Endodermal cell (in vitro differentiated cells): Measurements from ENCODE around the gene NEGR1. TPM values are rescaled to one million over a fixed set of nuclear protein-coding genes. Genes with fewer than 3 reads are reported as not detected.

Experiments
- DNase-seq: peaks from one replicate; pipeline ENCODE4 v3.0.0-alpha.2; 2017
- H3K27ac ChIP-seq: 2 replicates; pipeline ENCODE4 v1.5.1; 2013; ENCODE audit warnings: mild to moderate bottlenecking, low read depth, low read length, moderate library complexity
- H3K27me3 ChIP-seq: 2 replicates; pipeline ENCODE4 v1.6.1; 2013; ENCODE audit warnings: mild to moderate bottlenecking, low read length, moderate library complexity; ENCODE audit not compliant: insufficient read depth, control insufficient read depth, poor library complexity, severe bottlenecking
- H3K36me3 ChIP-seq: 2 replicates; pipeline ENCODE4 v1.7.0; 2013; ENCODE audit warnings: mild to moderate bottlenecking, low read length, moderate library complexity; ENCODE audit not compliant: control insufficient read depth, insufficient read depth
- H3K4me1 ChIP-seq: one replicate; pipeline ENCODE4 v1.7.0; 2013; ENCODE audit warnings: low read length; ENCODE audit not compliant: control insufficient read depth, insufficient read depth
- H3K4me3 ChIP-seq: 2 replicates; pipeline ENCODE4 v1.5.1; 2013; ENCODE audit warnings: mild to moderate bottlenecking, low read length, moderate library complexity
- H3K9ac ChIP-seq: 2 replicates; pipeline ENCODE4 v1.6.1; 2013; ENCODE audit warnings: mild to moderate bottlenecking, low read length, moderate library complexity; ENCODE audit not compliant: poor library complexity, severe bottlenecking; ENCODE audit errors: extremely low read depth
- H3K9me3 ChIP-seq: 2 replicates; pipeline ENCODE4 v1.6.1; 2013; ENCODE audit warnings: mild to moderate bottlenecking, low read length, moderate library complexity; ENCODE audit not compliant: control insufficient read depth
- H3K27ac Mint-ChIP-seq: 2 replicates; pipeline ENCODE4 v1.8.0; 2020; ENCODE audit warnings: mixed read lengths
- H3K27me3 Mint-ChIP-seq: 2 replicates; pipeline ENCODE4 v1.8.0; 2021; ENCODE audit warnings: mild to moderate bottlenecking, mixed read lengths; ENCODE audit not compliant: insufficient read depth
- H3K36me3 Mint-ChIP-seq: 2 replicates; pipeline ENCODE4 v1.8.0; 2020; ENCODE audit warnings: low read depth, mixed read lengths
- H3K4me1 Mint-ChIP-seq: 2 replicates; pipeline ENCODE4 v1.8.0; 2020; ENCODE audit warnings: mixed read lengths
- H3K4me3 Mint-ChIP-seq: 2 replicates; pipeline ENCODE4 v1.8.0; 2020; ENCODE audit warnings: mild to moderate bottlenecking, moderate library complexity, mixed read lengths
- H3K9me3 Mint-ChIP-seq: 2 replicates; pipeline ENCODE4 v1.8.0; 2020; ENCODE audit warnings: mild to moderate bottlenecking, mixed read lengths
- WGBS, 2 experiments: methylation state at CpG; one replicate each; pipeline versions ENCODE4 v1.1.5 to v1.1.7; 2013; ENCODE audit warnings: missing lambda C conversion rate in 2 of 2, mixed read lengths in 1 of 2; ENCODE audit not compliant: insufficient coverage in 1 of 2, insufficient read length in 1 of 2; 5-methylcytosine and 5-hydroxymethylcytosine counted together
- total RNA-seq, 2 donors: library from RNA; stranded (reverse); fragmentation: NEBNext Ultra II Directional in 1 of 2; extraction: Animal tissue kit (Norgen Biotek cat#: 25700) in 1 of 2; gene quantifications; 2 replicates in 1 of 2; 3 replicates in 1 of 2; pipeline ENCODE4 v1.2.1, GENCODE V29; 2021
- TF ChIP-seq, protein P1 (sequence below): fragments of 200-600 bp; sonication (generic); conservative IDR thresholded peaks from 2 replicates; pipeline ENCODE4 v1.5.0; 2021; ENCODE audit warnings: antibody characterized with exemption, mild to moderate bottlenecking

NEGR1 gene
- total RNA-seq, 2 donors from 2014 or later: 1.5 to 2.1 TPM

DNA sequence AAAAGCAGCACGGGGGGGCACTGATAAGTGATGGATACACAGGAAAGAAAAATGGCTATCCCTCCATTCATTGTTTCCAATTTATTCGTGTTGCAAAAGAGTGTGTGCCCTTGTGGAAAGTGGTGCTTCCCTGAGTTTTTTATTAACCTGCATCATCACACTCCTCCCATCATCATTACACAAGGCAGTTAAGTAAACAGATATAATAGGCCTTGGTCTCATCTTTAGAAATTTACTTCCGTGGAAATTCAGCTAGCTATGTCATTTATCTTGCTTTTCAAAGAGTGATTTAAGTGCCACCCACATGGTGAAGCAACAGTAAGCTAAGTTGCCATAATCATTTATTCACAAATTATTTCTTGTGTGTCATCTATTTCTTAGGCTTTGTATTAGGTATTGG is 473.3 kb downstream of the NEGR1 start:
- H3K9me3 Mint-ChIP-seq: peaks cover 12% of the 10 kb centered on the region
- WGBS, 2 experiments: 89% methylated on average over 3 of the region's 3 CpGs; no CpG with 5 or more reads in 1 of the 2 experiments
- H3K27me3 Mint-ChIP-seq: no peaks in the 10 kb centered on the region
- no peak for DNase-seq
- Histone ChIP-seq H3K27ac (no peak overlapping the region), H3K4me3 (no peak overlapping the region), H3K9me3 (no peaks in the 10 kb centered on the region), H3K4me1 (no peaks in the 10 kb centered on the region), H3K27me3 (no peaks in the 10 kb centered on the region), H3K9ac (no peak overlapping the region), H3K36me3 (no peaks in the 10 kb centered on the region)
- H3K27ac Mint-ChIP-seq: no peak overlapping the region
- TF ChIP-seq, protein P1, sequence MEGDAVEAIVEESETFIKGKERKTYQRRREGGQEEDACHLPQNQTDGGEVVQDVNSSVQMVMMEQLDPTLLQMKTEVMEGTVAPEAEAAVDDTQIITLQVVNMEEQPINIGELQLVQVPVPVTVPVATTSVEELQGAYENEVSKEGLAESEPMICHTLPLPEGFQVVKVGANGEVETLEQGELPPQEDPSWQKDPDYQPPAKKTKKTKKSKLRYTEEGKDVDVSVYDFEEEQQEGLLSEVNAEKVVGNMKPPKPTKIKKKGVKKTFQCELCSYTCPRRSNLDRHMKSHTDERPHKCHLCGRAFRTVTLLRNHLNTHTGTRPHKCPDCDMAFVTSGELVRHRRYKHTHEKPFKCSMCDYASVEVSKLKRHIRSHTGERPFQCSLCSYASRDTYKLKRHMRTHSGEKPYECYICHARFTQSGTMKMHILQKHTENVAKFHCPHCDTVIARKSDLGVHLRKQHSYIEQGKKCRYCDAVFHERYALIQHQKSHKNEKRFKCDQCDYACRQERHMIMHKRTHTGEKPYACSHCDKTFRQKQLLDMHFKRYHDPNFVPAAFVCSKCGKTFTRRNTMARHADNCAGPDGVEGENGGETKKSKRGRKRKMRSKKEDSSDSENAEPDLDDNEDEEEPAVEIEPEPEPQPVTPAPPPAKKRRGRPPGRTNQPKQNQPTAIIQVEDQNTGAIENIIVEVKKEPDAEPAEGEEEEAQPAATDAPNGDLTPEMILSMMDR: no peak
- H3K4me3 Mint-ChIP-seq: no peak overlapping the region
- H3K36me3 Mint-ChIP-seq: no peaks in the 10 kb centered on the region
- no peaks in the 10 kb centered on the region for H3K4me1 Mint-ChIP-seq

DNA sequence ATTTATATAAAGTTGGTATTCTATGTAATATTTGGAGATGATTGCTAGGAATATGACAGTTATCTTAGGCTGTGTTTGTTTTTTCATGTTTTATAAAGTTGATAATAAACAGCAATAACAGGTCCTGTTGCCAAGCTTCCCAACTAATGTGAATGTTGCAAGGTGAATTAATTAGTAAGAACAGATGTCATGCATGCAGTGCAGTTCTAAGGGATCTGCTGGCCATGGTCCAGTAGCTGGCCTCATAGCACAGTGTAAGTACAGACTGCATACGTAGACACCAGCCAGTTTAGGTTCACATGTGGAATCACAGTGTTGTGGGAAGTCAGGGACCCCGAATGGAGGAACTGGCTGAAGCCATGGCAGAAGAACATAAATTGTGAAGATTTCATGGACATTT is 478.2 kb downstream of the NEGR1 start:
- Histone ChIP-seq H3K27ac (no peak overlapping the region), H3K9ac (no peak overlapping the region), H3K9me3 (no peaks in the 10 kb centered on the region), H3K4me3 (no peak overlapping the region), H3K4me1 (no peaks in the 10 kb centered on the region), H3K27me3 (no peaks in the 10 kb centered on the region), H3K36me3 (no peaks in the 10 kb centered on the region)
- WGBS, 2 experiments: 99 to 100% methylated on average over 1 to 2 of the region's 2 CpGs
- no peak for DNase-seq
- no peak overlapping the region for H3K27ac Mint-ChIP-seq
- peaks cover 12% of the 10 kb centered on the region for H3K9me3 Mint-ChIP-seq
- no peak overlapping the region for H3K4me3 Mint-ChIP-seq
- no peaks in the 10 kb centered on the region for H3K4me1 Mint-ChIP-seq
- H3K27me3 Mint-ChIP-seq: no peaks in the 10 kb centered on the region
- H3K36me3 Mint-ChIP-seq: no peaks in the 10 kb centered on the region
- TF ChIP-seq, protein P1: no peak

DNA sequence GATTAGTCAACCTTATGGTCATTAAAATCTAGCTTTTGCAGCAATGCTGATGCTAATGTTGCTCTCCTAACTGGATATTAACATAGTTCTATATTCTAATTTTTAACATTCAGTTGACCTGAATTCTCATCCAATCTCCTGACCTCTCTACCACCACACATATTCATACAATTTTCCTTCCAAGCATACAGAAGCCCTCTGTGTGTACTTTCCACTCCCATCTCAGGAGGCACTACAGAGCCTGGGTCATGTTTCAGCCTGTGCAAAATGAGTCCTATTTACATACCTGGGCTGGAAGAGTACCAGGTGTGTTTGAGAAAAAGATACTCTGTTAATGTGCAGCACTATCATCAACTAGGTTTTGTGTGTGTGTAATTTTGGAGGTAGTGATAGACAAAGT is 486.3 kb downstream of the NEGR1 start:
- Mint-ChIP-seq H3K9me3 (no peaks in the 10 kb centered on the region), H3K27ac (no peak overlapping the region), H3K4me1 (no peaks in the 10 kb centered on the region), H3K36me3 (no peaks in the 10 kb centered on the region), H3K4me3 (no peak overlapping the region), H3K27me3 (no peaks in the 10 kb centered on the region)
- Histone ChIP-seq H3K9me3 (no peaks in the 10 kb centered on the region), H3K36me3 (no peaks in the 10 kb centered on the region), H3K4me1 (no peaks in the 10 kb centered on the region), H3K27ac (no peak overlapping the region), H3K27me3 (no peaks in the 10 kb centered on the region), H3K4me3 (no peak overlapping the region), H3K9ac (no peak overlapping the region)
- no peak for DNase-seq
- TF ChIP-seq, protein P1: peak; percentile 33
